ENCODE measurements around the gene TAS2R5. TPM values are rescaled to one million over a fixed set of nuclear protein-coding genes. Genes with fewer than 3 reads are reported as not detected.

TAS2R5 gene, protein sequence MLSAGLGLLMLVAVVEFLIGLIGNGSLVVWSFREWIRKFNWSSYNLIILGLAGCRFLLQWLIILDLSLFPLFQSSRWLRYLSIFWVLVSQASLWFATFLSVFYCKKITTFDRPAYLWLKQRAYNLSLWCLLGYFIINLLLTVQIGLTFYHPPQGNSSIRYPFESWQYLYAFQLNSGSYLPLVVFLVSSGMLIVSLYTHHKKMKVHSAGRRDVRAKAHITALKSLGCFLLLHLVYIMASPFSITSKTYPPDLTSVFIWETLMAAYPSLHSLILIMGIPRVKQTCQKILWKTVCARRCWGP
- total RNA-seq (1.0 and 1.3 TPM in 2 replicates), polyA plus RNA-seq (0.07 and 0.10 TPM in 2 replicates), polyA minus RNA-seq (ENCODE audit: low replicate concordance) (0.37 TPM in 1 of 2 replicates, not detected in the other)
- polyA plus RNA-seq (2012), result not detected in 2 replicates

GRCh38 chr7:141789917-141790316 is at the start of gene TAS2R5:
TAS2R5 (plus strand) TSS chr7:141790217; CDS start chr7:141790362, 145 bp downstream.
- no peak for DNase-seq (ENCODE audit: low read depth in 2 of 2)
- no peaks in the 10 kb centered on the region for H3K9me3 ChIP-seq (ENCODE audit: control insufficient read depth, insufficient read depth, low read depth, low read length)
- no peaks in the 10 kb centered on the region for H3K79me2 ChIP-seq (ENCODE audit: control insufficient read depth, insufficient read depth, low read length)
- H3K4me1 ChIP-seq (ENCODE audit: control insufficient read depth, extremely low read depth, insufficient read depth, low read length), result no peaks in the 10 kb centered on the region
- H2AFZ ChIP-seq (ENCODE audit: low read length), result no peak within 1 kb of the TSS
- H3K4me2 ChIP-seq (ENCODE audit: extremely low read depth, insufficient read depth, low read length), result no peak within 1 kb of the TSS
- TF ChIP-seq EZH2 (IDR thresholded peaks at IDR 0.05; ENCODE audit: low read length, missing control alignments), result no peak
- TF ChIP-seq, protein P1, sequence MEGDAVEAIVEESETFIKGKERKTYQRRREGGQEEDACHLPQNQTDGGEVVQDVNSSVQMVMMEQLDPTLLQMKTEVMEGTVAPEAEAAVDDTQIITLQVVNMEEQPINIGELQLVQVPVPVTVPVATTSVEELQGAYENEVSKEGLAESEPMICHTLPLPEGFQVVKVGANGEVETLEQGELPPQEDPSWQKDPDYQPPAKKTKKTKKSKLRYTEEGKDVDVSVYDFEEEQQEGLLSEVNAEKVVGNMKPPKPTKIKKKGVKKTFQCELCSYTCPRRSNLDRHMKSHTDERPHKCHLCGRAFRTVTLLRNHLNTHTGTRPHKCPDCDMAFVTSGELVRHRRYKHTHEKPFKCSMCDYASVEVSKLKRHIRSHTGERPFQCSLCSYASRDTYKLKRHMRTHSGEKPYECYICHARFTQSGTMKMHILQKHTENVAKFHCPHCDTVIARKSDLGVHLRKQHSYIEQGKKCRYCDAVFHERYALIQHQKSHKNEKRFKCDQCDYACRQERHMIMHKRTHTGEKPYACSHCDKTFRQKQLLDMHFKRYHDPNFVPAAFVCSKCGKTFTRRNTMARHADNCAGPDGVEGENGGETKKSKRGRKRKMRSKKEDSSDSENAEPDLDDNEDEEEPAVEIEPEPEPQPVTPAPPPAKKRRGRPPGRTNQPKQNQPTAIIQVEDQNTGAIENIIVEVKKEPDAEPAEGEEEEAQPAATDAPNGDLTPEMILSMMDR (conservative IDR thresholded peaks at IDR 0.05 in 1 of 2, IDR thresholded peaks at IDR 0.05 in 1 of 2; ENCODE audit: low read depth in 1 of 2, low read length in 2 of 2), result no peak
- no peaks in the 10 kb centered on the region for H4K20me1 ChIP-seq (ENCODE audit: control insufficient read depth, extremely low read depth, insufficient read depth, low read length)
- no peaks in the 10 kb centered on the region for H3K36me3 ChIP-seq (ENCODE audit: control insufficient read depth, insufficient read depth, low read length)
- H3K4me3 ChIP-seq (replicated peaks in 1 of 4; ENCODE audit: control extremely low read depth in 1 of 4, insufficient read depth in 1 of 4, low read depth in 3 of 4, low read length in 4 of 4), result no peak within 1 kb of the TSS
- H3K9ac ChIP-seq (ENCODE audit: insufficient read depth, low read length), result no peak within 1 kb of the TSS
- no peak within 1 kb of the TSS for H3K27ac ChIP-seq (ENCODE audit: insufficient read depth, low read length)
- no peaks in the 10 kb centered on the region for H3K27me3 ChIP-seq (ENCODE audit: control insufficient read depth, insufficient read depth, low read length)

DNA sequence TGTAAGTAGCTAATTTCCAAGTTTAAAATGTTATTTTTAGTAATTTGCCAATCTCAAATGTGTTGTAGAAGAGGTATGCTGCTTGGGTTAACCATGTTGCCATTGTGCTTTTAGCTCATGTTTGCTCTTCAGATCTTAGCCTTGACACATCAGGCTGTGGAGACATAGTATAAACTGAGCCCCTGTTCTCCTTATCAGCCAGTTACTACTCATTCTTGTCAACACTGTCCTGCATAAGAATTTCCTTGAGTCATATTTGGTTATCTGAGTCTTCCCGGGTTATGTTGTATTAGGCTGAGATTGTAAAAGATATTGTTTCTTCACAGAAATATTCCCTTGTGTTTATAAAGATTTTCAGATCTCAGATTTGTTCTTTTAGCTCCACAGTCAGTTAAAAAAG is 47.8 kb upstream of the TAS2R5 start:
- no peak overlapping the region for H2AFZ ChIP-seq (ENCODE audit: low read length)
- peak in 1 of 2 donors; percentile 6 for DNase-seq (ENCODE audit: low read depth in 2 of 2)
- peaks cover 30% of the 10 kb centered on the region for H3K79me2 ChIP-seq (ENCODE audit: control insufficient read depth, insufficient read depth, low read length)
- no peaks in the 10 kb centered on the region for H3K27me3 ChIP-seq (ENCODE audit: control insufficient read depth, insufficient read depth, low read length)
- H3K9ac ChIP-seq (ENCODE audit: insufficient read depth, low read length), result no peak overlapping the region
- H3K27ac ChIP-seq (ENCODE audit: insufficient read depth, low read length), result no peak overlapping the region
- TF ChIP-seq, protein P1 (conservative IDR thresholded peaks at IDR 0.05 in 1 of 2, IDR thresholded peaks at IDR 0.05 in 1 of 2; ENCODE audit: low read depth in 1 of 2, low read length in 2 of 2), result no peak
- TF ChIP-seq EZH2 (IDR thresholded peaks at IDR 0.05; ENCODE audit: low read length, missing control alignments), result no peak
- no peaks in the 10 kb centered on the region for H3K9me3 ChIP-seq (ENCODE audit: control insufficient read depth, insufficient read depth, low read depth, low read length)
- no peak overlapping the region for H3K4me2 ChIP-seq (ENCODE audit: extremely low read depth, insufficient read depth, low read length)
- peaks cover 11% of the 10 kb centered on the region for H3K36me3 ChIP-seq (ENCODE audit: control insufficient read depth, insufficient read depth, low read length)
- no peaks in the 10 kb centered on the region for H3K4me1 ChIP-seq (ENCODE audit: control insufficient read depth, extremely low read depth, insufficient read depth, low read length)
- no peaks in the 10 kb centered on the region for H4K20me1 ChIP-seq (ENCODE audit: control insufficient read depth, extremely low read depth, insufficient read depth, low read length)
- no peak overlapping the region for H3K4me3 ChIP-seq (replicated peaks in 1 of 4; ENCODE audit: control extremely low read depth in 1 of 4, insufficient read depth in 1 of 4, low read depth in 3 of 4, low read length in 4 of 4)

GRCh38 chr7:141744131-141744530 is 45.9 kb upstream of the TAS2R5 start:
- Histone ChIP-seq H3K36me3 (ENCODE audit: control insufficient read depth, insufficient read depth, low read length) (peaks cover 11% of the 10 kb centered on the region), H3K27me3 (ENCODE audit: control insufficient read depth, insufficient read depth, low read length) (no peaks in the 10 kb centered on the region), H4K20me1 (ENCODE audit: control insufficient read depth, extremely low read depth, insufficient read depth, low read length) (no peaks in the 10 kb centered on the region), H2AFZ (ENCODE audit: low read length) (no peak overlapping the region), H3K9ac (ENCODE audit: insufficient read depth, low read length) (no peak overlapping the region), H3K79me2 (ENCODE audit: control insufficient read depth, insufficient read depth, low read length) (peaks cover 20% of the 10 kb centered on the region), H3K27ac (ENCODE audit: insufficient read depth, low read length) (no peak overlapping the region), H3K4me3 (replicated peaks in 1 of 4; ENCODE audit: control extremely low read depth in 1 of 4, insufficient read depth in 1 of 4, low read depth in 3 of 4, low read length in 4 of 4) (no peak overlapping the region), H3K9me3 (ENCODE audit: control insufficient read depth, insufficient read depth, low read depth, low read length) (no peaks in the 10 kb centered on the region), H3K4me1 (ENCODE audit: control insufficient read depth, extremely low read depth, insufficient read depth, low read length) (no peaks in the 10 kb centered on the region), H3K4me2 (ENCODE audit: extremely low read depth, insufficient read depth, low read length) (no peak overlapping the region)
- DNase-seq (ENCODE audit: low read depth in 2 of 2), result no peak
- TF ChIP-seq EZH2 (IDR thresholded peaks at IDR 0.05; ENCODE audit: low read length, missing control alignments), result no peak
- TF ChIP-seq, protein P1 (conservative IDR thresholded peaks at IDR 0.05 in 1 of 2, IDR thresholded peaks at IDR 0.05 in 1 of 2; ENCODE audit: low read depth in 1 of 2, low read length in 2 of 2), result no peak

All from fibroblast of lung (primary cell).